HG03196 (cell line): ENCODE results near the gene IRAK4.

ENCODE experiments used
- ATAC-seq: cut with Tn5 transposase; IDR thresholded peaks from one replicate; pipeline ENCODE4 v1.9.1; 2021; ENCODE audit not compliant: unreplicated experiment

The IRAK4 gene

GRCh38 chr12:43835656-43836474 is 77.1 kb downstream of the IRAK4 start, which contains the start of gene TMEM117:
Gene TMEM117, plus strand, starts transcription at chr12:43836081.
- peak; percentile 73 for ATAC-seq

GRCh38 chr12:43836475-43836989 is 77.8 kb downstream of the IRAK4 start:
- ATAC-seq: peak; percentile 21
